ACC112 (cell line): ENCODE measurements around the gene TP63.
A peak's percentile ranks its signal among the peaks of the same experiment; 100 is the strongest.

Experiments used
- H2AFZ ChIP-seq: fragments of 200-600 bp; sonication (generic); one replicate; pipeline ENCODE4 v1.6.0; 2017; ENCODE audit warnings: antibody characterized with exemption, low read length; ENCODE audit not compliant: unreplicated experiment
- H3K27ac ChIP-seq: fragments of 200-600 bp; sonication (generic); 2 replicates; pipeline ENCODE4 v1.5.1; 2014; ENCODE audit warnings: low read depth, mild to moderate bottlenecking, antibody characterized with exemption, low read length, moderate library complexity
- H3K27me3 ChIP-seq: fragments of 200-600 bp; sonication (generic); 2 replicates; pipeline ENCODE4 v1.6.1; 2014; ENCODE audit warnings: mild to moderate bottlenecking, antibody characterized with exemption, low read length, moderate library complexity, mixed read lengths; ENCODE audit not compliant: insufficient read depth
- H3K36me3 ChIP-seq: fragments of 200-600 bp; sonication (generic); 2 replicates; pipeline ENCODE4 v1.6.1; 2016; ENCODE audit warnings: mild to moderate bottlenecking, antibody characterized with exemption, low read length, moderate library complexity, mixed read lengths; ENCODE audit not compliant: insufficient read depth
- H3K4me1 ChIP-seq: fragments of 200-600 bp; sonication (generic); one replicate; pipeline ENCODE4 v1.6.1; 2016; ENCODE audit warnings: low read length, mixed read lengths; ENCODE audit not compliant: insufficient read depth, unreplicated experiment, control insufficient read depth
- H3K4me3 ChIP-seq: fragments of 200-600 bp; sonication (generic); 2 replicates; pipeline ENCODE4 v1.5.1; 2014; ENCODE audit warnings: mild to moderate bottlenecking, low read depth, low read length
- H3K79me2 ChIP-seq: fragments of 200-600 bp; sonication (generic); one replicate; pipeline ENCODE4 v1.6.0; 2016; ENCODE audit warnings: low read length; ENCODE audit not compliant: control insufficient read depth, unreplicated experiment, insufficient read depth

The TP63 gene

DNA sequence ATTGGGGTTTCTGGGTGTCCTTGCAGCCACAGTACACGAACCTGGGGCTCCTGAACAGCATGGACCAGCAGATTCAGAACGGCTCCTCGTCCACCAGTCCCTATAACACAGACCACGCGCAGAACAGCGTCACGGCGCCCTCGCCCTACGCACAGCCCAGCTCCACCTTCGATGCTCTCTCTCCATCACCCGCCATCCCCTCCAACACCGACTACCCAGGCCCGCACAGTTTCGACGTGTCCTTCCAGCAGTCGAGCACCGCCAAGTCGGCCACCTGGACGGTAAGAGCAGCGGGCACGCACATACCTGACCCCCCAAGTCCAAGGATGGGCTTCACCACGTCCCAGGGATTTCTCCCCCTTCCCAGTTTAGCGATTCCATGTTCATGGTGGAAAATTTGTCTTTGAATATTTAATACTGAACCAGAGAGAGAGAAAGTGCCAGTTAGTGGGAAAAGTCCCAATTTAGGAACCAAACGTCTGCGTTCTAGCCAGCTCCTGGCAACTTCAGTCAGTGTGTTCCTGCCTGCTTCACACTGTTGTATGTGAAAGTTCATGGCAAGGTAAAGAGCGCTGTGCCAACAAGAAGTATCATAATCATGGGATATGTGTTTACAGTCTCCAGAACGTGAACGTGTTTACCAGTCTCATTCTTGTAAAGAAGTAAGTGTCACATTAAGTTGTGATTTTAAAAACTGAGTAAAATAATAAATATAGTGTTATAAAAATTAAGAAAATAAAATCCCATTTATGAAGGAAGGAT is 177.2 kb downstream of the TP63 start:
- Histone ChIP-seq H3K27ac (no peak overlapping the region), H2AFZ (no peak overlapping the region), H3K4me1 (no peaks in the 10 kb centered on the region), H3K36me3 (no peaks in the 10 kb centered on the region), H3K79me2 (no peaks in the 10 kb centered on the region), H3K27me3 (no peaks in the 10 kb centered on the region), H3K4me3 (no peak overlapping the region)

DNA sequence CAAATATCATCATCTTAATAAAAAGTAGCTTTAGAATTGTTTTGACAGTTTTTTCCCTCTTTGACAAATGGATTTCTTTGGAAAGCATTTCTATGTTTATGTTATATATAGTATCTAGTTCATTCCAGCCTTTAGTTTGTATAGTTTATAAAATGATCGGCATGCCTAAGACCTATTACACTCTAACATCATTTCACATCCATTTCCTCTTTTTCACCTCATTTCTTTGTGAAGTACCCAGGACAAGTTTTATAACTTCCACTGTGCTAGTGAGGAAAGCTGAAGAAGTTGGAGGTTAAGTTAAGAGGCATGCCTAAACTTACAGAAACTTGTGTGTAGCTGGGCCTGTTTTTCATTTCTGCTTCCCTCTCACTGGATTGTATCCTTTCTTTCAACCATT is 178.4 kb downstream of the TP63 start:
- no peak overlapping the region for H3K27ac ChIP-seq
- H3K79me2 ChIP-seq = no peaks in the 10 kb centered on the region
- no peak overlapping the region for H3K4me3 ChIP-seq
- H3K4me1 ChIP-seq = no peaks in the 10 kb centered on the region
- H3K27me3 ChIP-seq = no peaks in the 10 kb centered on the region
- H2AFZ ChIP-seq = no peak overlapping the region
- H3K36me3 ChIP-seq = no peaks in the 10 kb centered on the region

DNA sequence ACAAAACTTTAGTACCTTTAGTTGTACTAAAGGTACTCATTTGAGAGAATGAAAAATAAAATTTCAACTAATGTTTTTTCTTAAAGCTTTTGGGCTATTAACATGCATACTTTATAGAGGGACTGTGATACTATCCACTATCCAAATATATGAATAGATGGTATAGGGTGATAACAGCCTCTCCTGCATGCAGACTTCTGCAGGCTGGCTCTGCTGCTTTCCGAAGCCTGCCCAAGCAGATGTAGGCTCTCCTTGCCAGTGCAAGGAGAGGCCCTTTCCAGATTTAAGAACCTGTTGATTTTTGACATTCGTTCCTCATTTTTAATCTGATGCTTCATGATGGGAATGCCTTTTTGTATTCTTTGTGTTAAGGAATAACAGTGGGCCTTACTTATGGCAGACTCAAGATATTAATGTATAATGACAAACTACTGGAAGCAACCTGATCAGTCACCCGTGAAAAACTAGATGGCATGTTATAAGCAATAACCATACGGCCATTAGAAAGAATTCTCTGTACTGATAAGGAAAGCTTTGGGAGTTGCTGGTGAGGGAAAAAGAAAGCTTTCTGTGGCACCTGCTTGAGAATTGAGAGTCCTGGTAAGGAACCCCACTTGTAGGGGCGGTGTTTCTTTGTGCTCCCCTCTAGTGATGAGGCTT is 181.7 kb downstream of the TP63 start:
- no peak overlapping the region for H3K27ac ChIP-seq
- no peak overlapping the region for H3K4me3 ChIP-seq
- no peaks in the 10 kb centered on the region for H3K4me1 ChIP-seq
- H3K79me2 ChIP-seq = no peaks in the 10 kb centered on the region
- no peaks in the 10 kb centered on the region for H3K36me3 ChIP-seq
- H3K27me3 ChIP-seq = no peaks in the 10 kb centered on the region
- no peak overlapping the region for H2AFZ ChIP-seq

DNA sequence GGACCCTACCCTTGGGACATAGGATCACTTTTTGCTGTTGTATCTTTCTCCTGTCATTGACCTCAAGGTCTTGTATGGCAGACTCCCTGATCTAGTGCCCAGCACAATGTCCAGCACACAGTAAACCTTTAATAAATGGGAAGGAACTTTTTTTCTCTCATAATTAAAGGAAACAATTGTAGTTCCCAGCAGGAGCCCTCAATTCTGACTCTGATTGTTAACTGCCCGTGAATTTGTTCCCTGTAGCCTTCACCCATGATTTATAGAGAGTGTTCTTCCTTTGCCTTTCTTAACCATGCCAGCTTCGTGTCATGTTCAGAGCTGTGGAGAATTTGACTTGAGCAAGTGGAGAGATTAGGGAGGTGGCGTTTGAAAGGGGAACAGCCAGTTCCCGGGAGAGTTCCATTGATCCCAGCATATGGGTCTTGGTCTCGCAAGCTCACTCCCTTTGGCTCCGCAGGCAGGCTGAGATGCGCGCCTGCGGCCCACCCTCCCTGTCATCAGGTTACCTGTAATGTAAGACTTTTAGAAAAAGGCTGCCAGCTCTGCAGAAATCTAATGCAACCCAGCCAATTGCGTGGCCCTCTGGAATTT is 182.6 kb downstream of the TP63 start:
- Histone ChIP-seq H3K4me3 (no peak overlapping the region), H3K79me2 (no peaks in the 10 kb centered on the region), H3K4me1 (no peaks in the 10 kb centered on the region), H3K36me3 (no peaks in the 10 kb centered on the region), H3K27me3 (no peaks in the 10 kb centered on the region), H2AFZ (no peak overlapping the region), H3K27ac (no peak overlapping the region)

DNA sequence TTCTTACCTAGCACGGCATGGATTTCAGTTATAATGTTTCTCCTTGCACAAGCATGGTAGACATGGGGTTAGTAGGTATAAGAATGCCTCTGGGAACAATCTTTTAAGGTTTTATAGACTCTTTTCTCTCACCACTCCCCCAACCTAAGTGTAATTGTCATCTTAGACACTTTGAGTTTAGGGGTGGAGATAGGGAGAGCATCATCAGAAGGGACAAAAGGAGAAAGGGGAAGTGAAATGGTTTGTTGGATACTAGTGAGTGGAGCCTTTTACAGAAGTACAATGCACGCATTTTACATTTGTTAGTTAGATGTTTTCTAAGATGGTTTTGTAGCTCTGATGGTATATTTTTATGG is 189.2 kb downstream of the TP63 start:
- no peak overlapping the region for H3K4me3 ChIP-seq
- H3K4me1 ChIP-seq = no peaks in the 10 kb centered on the region
- H2AFZ ChIP-seq = no peak overlapping the region
- no peaks in the 10 kb centered on the region for H3K36me3 ChIP-seq
- H3K27me3 ChIP-seq = no peaks in the 10 kb centered on the region
- H3K27ac ChIP-seq = no peak overlapping the region
- H3K79me2 ChIP-seq = no peaks in the 10 kb centered on the region

DNA sequence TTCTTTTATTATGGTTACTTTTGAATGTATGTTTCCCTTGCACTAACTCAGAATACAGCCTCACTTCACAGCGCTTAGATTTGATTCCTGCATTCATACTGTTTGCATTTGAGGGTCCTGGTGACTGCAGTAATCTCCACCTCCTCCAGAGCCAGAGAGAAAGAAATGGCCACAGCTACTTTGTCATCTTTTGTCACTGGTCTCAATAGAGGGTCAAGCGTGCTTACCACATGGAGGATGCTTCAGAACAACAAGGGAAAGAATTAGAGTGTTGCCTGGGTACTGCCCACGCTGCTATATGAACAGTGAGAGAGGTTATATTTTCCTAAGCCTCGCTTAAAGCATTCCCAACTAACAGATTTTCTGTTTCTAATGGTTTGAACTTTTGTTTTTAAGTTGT is 190.1 kb downstream of the TP63 start:
- no peak overlapping the region for H3K4me3 ChIP-seq
- H2AFZ ChIP-seq = no peak overlapping the region
- H3K79me2 ChIP-seq = no peaks in the 10 kb centered on the region
- no peaks in the 10 kb centered on the region for H3K36me3 ChIP-seq
- no peak overlapping the region for H3K27ac ChIP-seq
- no peaks in the 10 kb centered on the region for H3K4me1 ChIP-seq
- H3K27me3 ChIP-seq = no peaks in the 10 kb centered on the region

DNA sequence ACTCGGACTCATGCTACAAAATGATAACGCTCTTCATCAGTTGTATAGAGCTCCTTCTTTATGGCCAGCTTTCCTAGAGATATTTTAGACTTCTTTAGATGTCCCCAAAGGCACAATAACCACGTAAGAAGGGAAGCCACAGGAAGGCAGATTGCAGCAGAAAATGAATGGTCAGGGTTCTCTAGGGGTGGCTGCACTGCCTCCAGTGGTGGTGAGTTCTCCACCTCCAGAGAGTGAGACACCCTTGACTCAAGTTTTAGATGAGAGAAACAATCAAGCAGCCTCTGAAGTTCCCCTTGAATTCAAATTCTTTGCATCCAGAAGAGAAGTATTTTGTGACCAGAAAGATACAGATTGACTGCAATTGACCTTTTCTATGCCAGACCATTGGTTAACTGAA is 191.5 kb downstream of the TP63 start:
- no peak overlapping the region for H3K4me3 ChIP-seq
- no peaks in the 10 kb centered on the region for H3K36me3 ChIP-seq
- no peaks in the 10 kb centered on the region for H3K4me1 ChIP-seq
- no peaks in the 10 kb centered on the region for H3K79me2 ChIP-seq
- no peak overlapping the region for H2AFZ ChIP-seq
- no peaks in the 10 kb centered on the region for H3K27me3 ChIP-seq
- no peak overlapping the region for H3K27ac ChIP-seq

DNA sequence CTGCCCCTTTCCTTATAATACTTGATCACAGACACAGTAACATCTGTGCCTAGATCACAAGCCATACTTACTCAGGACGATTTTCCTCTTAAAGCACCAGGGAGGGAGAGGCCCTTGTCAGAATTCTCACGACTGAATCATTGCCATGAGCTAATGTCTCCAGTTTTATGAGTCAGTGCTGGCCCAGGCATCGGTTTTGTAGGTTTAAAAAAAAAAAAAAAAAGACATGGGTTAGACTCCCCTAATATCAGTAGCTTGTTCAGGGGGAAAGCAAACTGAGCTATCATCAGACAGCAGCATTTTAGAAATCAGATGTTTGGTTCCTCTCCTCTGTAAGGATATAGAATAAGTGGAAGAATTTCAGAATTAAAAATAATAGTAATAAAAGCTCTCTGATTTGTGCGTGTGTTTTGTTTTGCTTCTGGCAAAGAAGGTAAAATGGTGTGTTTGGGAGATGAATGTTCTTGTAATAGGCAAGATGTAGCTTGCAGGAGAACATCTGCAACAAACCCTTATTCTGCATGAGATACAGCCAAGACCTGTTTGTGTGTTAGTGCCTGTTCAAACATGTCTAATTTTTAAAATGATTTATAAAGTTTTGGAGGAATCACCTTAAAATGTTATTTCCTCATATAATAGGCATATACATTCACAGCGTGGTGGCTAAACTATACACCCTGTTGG is 193.6 kb downstream of the TP63 start:
- no peak overlapping the region for H3K27ac ChIP-seq
- H3K27me3 ChIP-seq = no peaks in the 10 kb centered on the region
- H3K79me2 ChIP-seq = no peaks in the 10 kb centered on the region
- peak overlapping the region; percentile 43 for H2AFZ ChIP-seq
- no peak overlapping the region for H3K4me3 ChIP-seq
- H3K36me3 ChIP-seq = no peaks in the 10 kb centered on the region
- H3K4me1 ChIP-seq = no peaks in the 10 kb centered on the region

DNA sequence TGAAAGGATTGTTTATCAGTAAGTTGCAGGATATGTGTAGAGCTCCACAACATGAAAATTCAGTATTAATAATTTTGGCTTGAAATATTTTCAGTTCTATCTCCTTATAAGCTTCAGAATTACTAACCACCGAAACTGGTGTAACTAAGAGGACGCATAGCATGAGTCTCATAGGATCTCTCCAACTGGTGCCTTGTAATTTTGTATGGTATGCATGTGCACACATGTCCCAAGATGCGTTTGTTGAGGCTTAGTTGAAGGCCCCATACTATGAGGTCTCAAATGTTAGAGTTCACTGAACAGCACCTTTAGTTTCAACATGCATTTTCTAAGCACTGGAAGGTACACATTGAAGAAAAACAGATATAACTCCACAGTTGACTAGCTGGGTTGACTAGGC is 195.4 kb downstream of the TP63 start:
- no peaks in the 10 kb centered on the region for H3K79me2 ChIP-seq
- no peak overlapping the region for H2AFZ ChIP-seq
- H3K36me3 ChIP-seq = no peaks in the 10 kb centered on the region
- no peaks in the 10 kb centered on the region for H3K27me3 ChIP-seq
- no peaks in the 10 kb centered on the region for H3K4me1 ChIP-seq
- no peak overlapping the region for H3K4me3 ChIP-seq
- no peak overlapping the region for H3K27ac ChIP-seq

DNA sequence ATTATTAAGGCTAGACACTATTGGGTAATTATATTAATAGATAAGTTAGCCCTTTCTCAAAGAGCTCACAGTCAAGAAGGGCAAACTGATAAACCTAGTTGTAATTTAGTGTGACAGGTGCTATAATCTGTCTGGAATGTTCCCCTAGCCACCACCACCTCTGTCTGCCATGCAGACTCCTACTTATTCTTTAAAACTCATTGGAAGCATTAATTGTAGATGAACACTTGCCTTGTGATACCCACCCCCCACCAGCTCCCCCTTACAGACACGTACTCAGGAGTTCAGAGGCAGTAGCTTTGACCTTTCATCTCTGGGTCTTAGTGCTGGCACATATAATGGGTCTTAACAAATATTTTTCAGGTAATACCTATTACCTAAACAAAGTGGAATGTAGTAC is 195.9 kb downstream of the TP63 start:
- Histone ChIP-seq H3K27me3 (no peaks in the 10 kb centered on the region), H3K27ac (no peak overlapping the region), H2AFZ (no peak overlapping the region), H3K36me3 (no peaks in the 10 kb centered on the region), H3K4me3 (no peak overlapping the region), H3K4me1 (no peaks in the 10 kb centered on the region), H3K79me2 (no peaks in the 10 kb centered on the region)
